Right renal cortex interstitium (tissue), 3 donors: ENCODE measurements around the gene ESYT3. TPM values are rescaled to one million over a fixed set of nuclear protein-coding genes. Genes with fewer than 3 reads are reported as not detected.

Source experiments
- DNase-seq, 3 donors: peaks; one replicate each; pipeline ENCODE4 v3.0.0-alpha.2; 2013; ENCODE audit warnings: low read depth in 3 of 3, low spot score in 2 of 3
- polyA plus RNA-seq, 3 donors: library from polyadenylated mRNA; unstranded; fragments of 120-200 nt; gene quantifications; one replicate each; pipeline ENCODE4 v1.2.1, GENCODE V29; 2013; ENCODE audit not compliant: insufficient read length in 3 of 3

The ESYT3 gene
- 1 to 10 TPM; 1.1 to 1.4 (median 1.2) TPM for polyA plus RNA-seq

GRCh38 chr3:138434276-138434874, at the start of gene ESYT3:
Gene ESYT3, plus strand, starts transcription at chr3:138434616. Its CDS starts 183 bp downstream, at chr3:138434799.
- no peak for DNase-seq

- no peak for DNase-seq
Observed at GRCh38 chr3:138384976-138385375, 49.4 kb upstream of the ESYT3 start.

GRCh38 chr3:138389144-138389601, 45.2 kb upstream of the ESYT3 start:
- no peak for DNase-seq

- no peak for DNase-seq
Observed at GRCh38 chr3:138389841-138390581, 44.4 kb upstream of the ESYT3 start.

- DNase-seq, result no peak
Observed at GRCh38 chr3:138390582-138390932, 43.9 kb upstream of the ESYT3 start.

- no peak for DNase-seq
Observed at GRCh38 chr3:138394156-138394555, 40.3 kb upstream of the ESYT3 start.

- DNase-seq, result no peak
Observed at GRCh38 chr3:138394686-138395085, 39.7 kb upstream of the ESYT3 start.

GRCh38 chr3:138395865-138396751, 38.3 kb upstream of the ESYT3 start:
- no peak for DNase-seq

GRCh38 chr3:138396752-138397410, 37.5 kb upstream of the ESYT3 start:
- no peak for DNase-seq

- no peak for DNase-seq
Observed at GRCh38 chr3:138397983-138398382, 36.4 kb upstream of the ESYT3 start.

GRCh38 chr3:138398791-138399575, 35.4 kb upstream of the ESYT3 start:
- no peak for DNase-seq

GRCh38 chr3:138399766-138400165, 34.6 kb upstream of the ESYT3 start:
- DNase-seq, result no peak

GRCh38 chr3:138400651-138401070, 33.8 kb upstream of the ESYT3 start:
- no peak for DNase-seq

GRCh38 chr3:138401834-138402233, 32.6 kb upstream of the ESYT3 start:
- DNase-seq, result no peak

GRCh38 chr3:138404121-138404520, 30.3 kb upstream of the ESYT3 start:
- no peak for DNase-seq

GRCh38 chr3:138405001-138405400, 29.4 kb upstream of the ESYT3 start:
- DNase-seq, result no peak

- DNase-seq, result no peak
Observed at GRCh38 chr3:138405486-138405885, 28.9 kb upstream of the ESYT3 start.

- DNase-seq, result no peak
Observed at GRCh38 chr3:138406606-138407005, 27.8 kb upstream of the ESYT3 start.

GRCh38 chr3:138407236-138407907, 27.0 kb upstream of the ESYT3 start:
- DNase-seq, result no peak
